BJ (cell line): Measurements from ENCODE around the gene HNF1A. TPM values are rescaled to one million over a fixed set of nuclear protein-coding genes. Genes with fewer than 3 reads are reported as not detected.

ENCODE experiments used
- CTCF ChIA-PET: fragments of 350-600 bp; formaldehyde crosslinking; extraction: SDS; loops from one replicate; lab custom pipeline; 2021; ENCODE audit warnings: antibody characterized with exemption, inconsistent platforms; lab: Yijun Ruan, JAX
- POLR2A ChIA-PET: fragments of 300-600 bp; sonication (Branson Sonifier 250); formaldehyde crosslinking; extraction: SDS; loops from one replicate; lab custom pipeline; 2021; ENCODE audit warnings: antibody characterized with exemption; lab: Charles Lee
- DNase-seq: peaks from one replicate; pipeline ENCODE4 v3.0.0-alpha.2; 2011; ENCODE audit warnings: low read depth
- H3K27me3 ChIP-seq: 2 replicates; pipeline ENCODE4 v1.6.0; 2011; ENCODE audit warnings: low read length; ENCODE audit not compliant: control insufficient read depth, insufficient read depth
- H3K36me3 ChIP-seq: 2 replicates; pipeline ENCODE4 v1.5.1; 2011; ENCODE audit warnings: low read length; ENCODE audit not compliant: control insufficient read depth, insufficient read depth
- H3K4me3 ChIP-seq: 2 replicates; pipeline ENCODE4 v1.5.1; 2011; ENCODE audit warnings: low read depth, mild to moderate bottlenecking, control low read depth, low read length
- CTCF ChIP-seq: IDR thresholded peaks from 2 replicates; pipeline ENCODE4 v1.5.1; 2011; ENCODE audit warnings: low read depth, mild to moderate bottlenecking, control low read depth, inconsistent platforms, low read length, moderate library complexity; ENCODE audit not compliant: insufficient read depth
- polyA plus RNA-seq: library from polyadenylated mRNA; depleted of rRNA; stranded (reverse); fragments of >200 nt; gene quantifications from 2 replicates; pipeline ENCODE4 v1.2.3, GENCODE V29; 2011

HNF1A gene
- polyA plus RNA-seq, 1 experiment, result not detected

- ChIA-PET POLR2A (no interaction called here), CTCF (no interaction called here)
- no peaks in the 10 kb centered on the region for H3K36me3 ChIP-seq
- TF ChIP-seq CTCF, result no peak
- no peak for DNase-seq
- no peak overlapping the region for H3K4me3 ChIP-seq
- H3K27me3 ChIP-seq, result peaks cover 2% of the 10 kb centered on the region; the same call in 1 of the 2 replicates
These were observed 9.9 kb downstream of the HNF1A start for GRCh38 chr12:120988234-120988633.

- DNase-seq, result no peak
- TF ChIP-seq CTCF, result no peak
- CTCF ChIA-PET, result interaction anchor here (1.2 kb wide), 1 partner anchor 18 kb away, joined by 3 read pairs; no protein-coding TSS in a partner anchor
- peaks cover 5% of the 10 kb centered on the region for H3K27me3 ChIP-seq
- no peaks in the 10 kb centered on the region for H3K36me3 ChIP-seq
- POLR2A ChIA-PET, result no interaction called here
- no peak overlapping the region for H3K4me3 ChIP-seq
These were observed 10.3 kb downstream of the HNF1A start for GRCh38 chr12:120988658-120989057.

- Histone ChIP-seq H3K4me3 (no peak overlapping the region), H3K27me3 (peaks cover 5% of the 10 kb centered on the region), H3K36me3 (no peaks in the 10 kb centered on the region)
- ChIA-PET POLR2A (no interaction called here), CTCF (interaction anchor here (0.6 to 1.2 kb wide), 2 partner anchors 19 to 355 kb away, joined by 3 to 4 read pairs; no protein-coding TSS in a partner anchor)
- no peak for DNase-seq
- TF ChIP-seq CTCF, result no peak
These were observed 11.3 kb downstream of the HNF1A start for GRCh38 chr12:120989687-120990086.

GRCh38 chr12:120990487-120991055 is 12.2 kb downstream of the HNF1A start:
- DNase-seq, result no peak
- Histone ChIP-seq H3K27me3 (peaks cover 5% of the 10 kb centered on the region), H3K36me3 (no peaks in the 10 kb centered on the region), H3K4me3 (no peak overlapping the region)
- ChIA-PET POLR2A (no interaction called here), CTCF (interaction anchor here (2.7 kb wide), 1 partner anchor 19 kb away, joined by 8 read pairs; no protein-coding TSS in a partner anchor)
- no peak for TF ChIP-seq CTCF

GRCh38 chr12:120991965-120992364 is 13.6 kb downstream of the HNF1A start:
- ChIA-PET POLR2A (no interaction called here), CTCF (interaction anchor here (1.4 to 2.7 kb wide), 2 partner anchors 13 to 20 kb away, joined by 3 to 8 read pairs; partner anchors contain the start of gene HNF1A)
- Histone ChIP-seq H3K27me3 (peaks cover 5% of the 10 kb centered on the region), H3K36me3 (no peaks in the 10 kb centered on the region), H3K4me3 (no peak overlapping the region)
- no peak for DNase-seq
- no peak for TF ChIP-seq CTCF
